Prostate gland (tissue), 2 donors: ENCODE results near the gene GBX1. TPM values are rescaled to one million over a fixed set of nuclear protein-coding genes. Genes with fewer than 3 reads are reported as not detected.

Experiments
- DNase-seq: peaks from one replicate; pipeline ENCODE4 v3.0.0-alpha.2; 2019; ENCODE audit warnings: low spot score
- H3K27ac ChIP-seq, 2 donors: fragments of 200-600 bp; sonication (generic); 2 replicates each; pipeline ENCODE4 v1.5.1; 2017 to 2019
- H3K27me3 ChIP-seq: fragments of 200-600 bp; sonication (generic); replicated peaks from 2 replicates; pipeline ENCODE4 v1.5.1; 2019; ENCODE audit not compliant: insufficient read depth
- H3K36me3 ChIP-seq, 2 donors: fragments of 200-600 bp; sonication (generic); 1 replicate in 1 of 2; 2 replicates in 1 of 2; pipeline versions ENCODE4 v1.5.1 to v1.8.1; 2017 to 2019
- H3K4me1 ChIP-seq: fragments of 200-600 bp; sonication (generic); replicated peaks from 2 replicates; pipeline ENCODE4 v1.5.1; 2019
- H3K4me3 ChIP-seq, 2 donors: fragments of 200-600 bp; sonication (generic); 2 replicates each; pipeline ENCODE4 v1.5.1; 2017 to 2019
- H3K9me3 ChIP-seq: fragments of 200-600 bp; sonication (generic); 2 replicates; pipeline ENCODE4 v1.5.1; 2017
- POLR2A ChIP-seq: fragments of 450-650 bp; IDR thresholded peaks from one replicate; pipeline ENCODE4 v1.6.1; 2016; ENCODE audit warnings: antibody characterized with exemption, mild to moderate bottlenecking
- POLR2AphosphoS5 ChIP-seq: sonication (generic); formaldehyde crosslinking; IDR thresholded peaks from one replicate; pipeline ENCODE4 v1.6.1; 2017; ENCODE audit warnings: antibody characterized with exemption
- WGBS: methylation state at CpG from one replicate; pipeline ENCODE4 v1.1.5; 2018; 5-methylcytosine and 5-hydroxymethylcytosine counted together
- intact Hi-C: fragments of 100-400 bp; cut with DNase I; formaldehyde crosslinking; loops from one replicate; pipeline ENCODE4 v1.14.2; 2022
- total RNA-seq, 2 donors: library from RNA; depleted of rRNA; stranded (reverse); fragments of >200 nt; gene quantifications; one replicate each; pipeline ENCODE4 v1.1.0, GENCODE V29; 2016
- TF ChIP-seq, protein P1 (sequence below), 4 experiments: fragments of 200-600 bp in 2 of 4; fragments of 450-650 bp in 2 of 4; sonication (generic) in 2 of 4; IDR thresholded peaks; 1 replicate in 3 of 4; 2 replicates in 1 of 4; pipeline ENCODE4 v1.5.1; 2016 to 2019; ENCODE audit warnings: antibody characterized with exemption in 4 of 4, mild to moderate bottlenecking in 2 of 4, moderate library complexity in 2 of 4

Gene GBX1
- total RNA-seq, 2 donors from 2014 or later, result not detected

DNA sequence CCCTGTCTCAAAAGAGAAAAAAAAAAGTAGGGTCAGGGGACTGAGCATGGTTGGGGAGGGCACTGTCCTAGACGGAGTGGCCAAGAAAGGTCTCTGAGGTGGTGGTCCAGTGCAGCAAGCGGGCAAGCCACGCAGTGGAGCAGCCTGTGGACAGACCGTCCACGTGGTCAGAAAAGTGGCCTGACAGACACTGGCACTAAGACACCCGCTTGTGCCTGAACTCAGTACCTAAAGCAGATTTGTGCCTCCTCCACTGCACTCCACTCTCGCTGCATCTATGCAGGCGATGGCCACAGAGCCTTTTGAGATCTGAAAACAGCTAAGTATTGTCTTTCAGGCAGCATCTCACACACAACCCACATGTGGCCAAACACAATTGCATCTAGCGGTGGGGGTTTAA, 10.7 kb upstream of the GBX1 start:
- Histone ChIP-seq H3K27ac (no peak overlapping the region), H3K9me3 (no peaks in the 10 kb centered on the region), H3K27me3 (no peaks in the 10 kb centered on the region), H3K4me1 (no peaks in the 10 kb centered on the region), H3K36me3 (no peaks in the 10 kb centered on the region), H3K4me3 (no peak overlapping the region)
- DNase-seq, result no peak
- intact Hi-C loops, result loop anchor here (5.0 kb wide), 1 partner anchor 124 kb away; no protein-coding TSS in a partner anchor
- 89% methylated on average over 9 of the region's 9 CpGs for WGBS
- TF ChIP-seq, protein P1, sequence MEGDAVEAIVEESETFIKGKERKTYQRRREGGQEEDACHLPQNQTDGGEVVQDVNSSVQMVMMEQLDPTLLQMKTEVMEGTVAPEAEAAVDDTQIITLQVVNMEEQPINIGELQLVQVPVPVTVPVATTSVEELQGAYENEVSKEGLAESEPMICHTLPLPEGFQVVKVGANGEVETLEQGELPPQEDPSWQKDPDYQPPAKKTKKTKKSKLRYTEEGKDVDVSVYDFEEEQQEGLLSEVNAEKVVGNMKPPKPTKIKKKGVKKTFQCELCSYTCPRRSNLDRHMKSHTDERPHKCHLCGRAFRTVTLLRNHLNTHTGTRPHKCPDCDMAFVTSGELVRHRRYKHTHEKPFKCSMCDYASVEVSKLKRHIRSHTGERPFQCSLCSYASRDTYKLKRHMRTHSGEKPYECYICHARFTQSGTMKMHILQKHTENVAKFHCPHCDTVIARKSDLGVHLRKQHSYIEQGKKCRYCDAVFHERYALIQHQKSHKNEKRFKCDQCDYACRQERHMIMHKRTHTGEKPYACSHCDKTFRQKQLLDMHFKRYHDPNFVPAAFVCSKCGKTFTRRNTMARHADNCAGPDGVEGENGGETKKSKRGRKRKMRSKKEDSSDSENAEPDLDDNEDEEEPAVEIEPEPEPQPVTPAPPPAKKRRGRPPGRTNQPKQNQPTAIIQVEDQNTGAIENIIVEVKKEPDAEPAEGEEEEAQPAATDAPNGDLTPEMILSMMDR (IDR thresholded peaks at IDR 0.05), result no peak
- no peak for TF ChIP-seq POLR2A
- no peak for TF ChIP-seq POLR2AphosphoS5

DNA sequence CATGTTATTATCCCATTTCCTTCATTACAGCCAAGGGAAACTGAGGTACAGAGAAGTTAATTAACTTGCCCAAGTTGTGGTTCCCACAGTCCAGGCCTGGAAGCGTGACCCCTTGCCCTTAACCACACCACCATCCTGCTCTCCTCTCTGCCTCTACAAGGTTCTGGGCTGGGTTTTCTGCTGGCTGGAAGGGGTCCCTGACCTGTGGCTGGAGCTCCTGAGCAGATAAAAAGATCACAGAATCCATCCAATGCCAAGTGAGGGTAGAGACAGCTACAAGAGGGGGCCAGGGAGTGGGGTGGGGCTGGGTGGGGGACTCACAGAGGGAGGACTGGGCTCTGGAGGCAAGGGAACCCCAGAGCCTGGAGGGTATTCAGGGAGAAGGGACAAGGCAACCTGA, 9.8 kb upstream of the GBX1 start:
- Histone ChIP-seq H3K36me3 (no peaks in the 10 kb centered on the region), H3K27me3 (no peaks in the 10 kb centered on the region), H3K4me3 (no peak overlapping the region), H3K27ac (no peak overlapping the region), H3K9me3 (no peaks in the 10 kb centered on the region), H3K4me1 (no peaks in the 10 kb centered on the region)
- DNase-seq, result no peak
- WGBS, result 94% methylated on average over 1 of the region's 1 CpG
- intact Hi-C loops, result loop anchor here (5.0 kb wide), 1 partner anchor 125 kb away; no protein-coding TSS in a partner anchor
- TF ChIP-seq, protein P1 (IDR thresholded peaks at IDR 0.05), result no peak
- TF ChIP-seq POLR2AphosphoS5 (no peak), POLR2A (no peak)

DNA sequence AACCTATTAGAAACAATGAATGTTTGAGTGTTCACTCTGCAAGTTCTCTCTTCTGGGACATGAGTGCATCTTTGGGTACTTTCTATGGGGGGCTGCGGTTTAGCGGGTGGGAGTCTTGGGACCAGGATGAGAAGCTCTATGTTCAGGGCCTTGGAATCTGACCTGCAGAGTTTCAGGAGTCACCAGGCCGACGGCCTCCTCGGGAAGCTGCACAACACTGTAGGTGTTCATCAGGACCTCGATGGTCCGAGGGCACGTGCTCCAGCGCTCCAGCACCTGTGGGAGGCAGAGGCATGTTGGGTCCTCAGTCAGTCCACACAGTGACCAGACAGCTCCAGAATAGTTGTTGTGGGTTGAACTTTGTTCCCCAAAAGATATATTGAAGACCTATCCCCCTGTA, 8.9 kb upstream of the GBX1 start:
- intact Hi-C loops, result loop anchor here (5.0 kb wide), 1 partner anchor 126 kb away; no protein-coding TSS in a partner anchor
- TF ChIP-seq POLR2A (no peak), POLR2AphosphoS5 (no peak)
- TF ChIP-seq, protein P1 (IDR thresholded peaks at IDR 0.05), result no peak
- Histone ChIP-seq H3K36me3 (no peaks in the 10 kb centered on the region), H3K4me1 (no peaks in the 10 kb centered on the region), H3K9me3 (no peaks in the 10 kb centered on the region), H3K4me3 (no peak overlapping the region), H3K27ac (no peak overlapping the region), H3K27me3 (no peaks in the 10 kb centered on the region)
- WGBS, result 89% methylated on average over 9 of the region's 9 CpGs
- no peak for DNase-seq

DNA sequence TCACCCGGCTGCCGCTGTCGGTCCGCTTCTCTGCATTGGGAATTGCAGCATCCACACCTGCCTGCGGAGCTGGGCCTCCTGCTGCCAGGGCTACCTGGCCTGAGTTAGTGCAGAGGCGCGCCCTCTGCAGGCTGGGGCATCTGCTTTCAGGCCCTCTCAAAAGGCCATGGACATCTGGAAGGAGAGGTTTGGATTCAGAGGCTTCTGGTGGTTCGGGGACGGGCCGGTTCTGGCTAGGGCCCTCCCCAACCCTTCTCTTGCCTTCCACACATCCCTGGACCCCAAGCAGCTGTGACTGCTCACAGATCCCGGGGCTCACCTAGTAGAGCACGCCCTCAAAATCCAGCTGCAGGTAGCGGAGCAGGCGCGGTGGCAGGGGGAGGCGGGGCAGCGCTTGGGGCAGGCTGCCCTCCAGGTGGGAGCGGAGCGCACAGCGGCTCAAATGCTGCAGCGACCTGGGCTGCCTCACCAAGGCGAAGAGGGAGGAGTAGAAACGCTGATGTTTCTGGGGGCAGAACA, 8.4 kb upstream of the GBX1 start:
- Histone ChIP-seq H3K4me3 (no peak overlapping the region), H3K36me3 (no peaks in the 10 kb centered on the region), H3K27me3 (no peaks in the 10 kb centered on the region), H3K27ac (no peak overlapping the region), H3K4me1 (no peaks in the 10 kb centered on the region), H3K9me3 (no peaks in the 10 kb centered on the region)
- no peak for DNase-seq
- TF ChIP-seq, protein P1 (IDR thresholded peaks at IDR 0.05), result no peak
- TF ChIP-seq POLR2AphosphoS5, result no peak
- TF ChIP-seq POLR2A, result no peak
- intact Hi-C loops, result loop anchor here (5.0 kb wide), 1 partner anchor 126 kb away; no protein-coding TSS in a partner anchor
- WGBS, result 70% methylated on average over 23 of the region's 23 CpGs
